ENCODE results near the gene RGS3.

- TF ChIP-seq CTCF (IDR thresholded peaks at IDR 0.05; ENCODE audit: low read length) (no peak), EZH2 (IDR thresholded peaks at IDR 0.05; ENCODE audit: borderline replicate concordance, low read length) (no peak)
Measured at GRCh38 chr9:113632776-113633590, 169.5 kb downstream of the RGS3 start.
